ENCODE data around the gene EIF3A.

The EIF3A gene

DNA sequence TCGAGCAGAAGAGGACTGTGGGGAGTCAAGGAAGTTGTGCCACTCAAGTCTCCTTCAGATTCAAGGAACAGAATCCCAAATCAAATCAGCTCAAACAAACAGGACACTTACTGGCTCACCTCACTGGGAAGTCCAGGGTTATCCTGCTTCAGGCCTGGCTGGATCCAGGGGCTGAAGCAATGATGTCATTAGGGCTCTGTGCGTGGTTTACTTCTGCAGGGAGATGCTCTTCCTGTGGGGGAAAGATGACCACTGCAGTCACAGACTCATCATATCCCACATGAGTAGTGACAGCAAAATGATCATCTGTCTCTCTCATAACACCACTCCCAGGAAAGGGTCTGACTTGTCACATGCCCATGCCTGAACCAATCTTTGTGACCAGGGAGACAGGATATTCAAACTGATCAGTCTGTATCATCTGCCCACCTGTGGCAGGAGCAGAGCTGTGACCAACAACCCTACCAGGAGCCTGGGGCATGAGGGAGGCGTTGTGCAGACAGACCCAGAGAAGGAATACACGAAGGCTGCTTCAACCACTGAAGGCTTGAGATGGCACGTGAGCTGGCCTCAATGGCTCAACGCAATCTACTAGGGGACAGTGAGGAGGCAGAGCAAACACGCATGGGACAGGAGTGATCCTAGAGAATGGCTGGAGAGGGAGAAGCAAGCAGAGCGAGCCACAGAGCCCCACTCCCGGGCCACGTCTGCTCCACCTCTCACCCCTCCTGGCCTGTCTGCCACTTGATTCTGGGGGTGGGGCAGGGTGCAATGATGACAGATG, 78.7 kb downstream of the EIF3A start:
- no peak for DNase-seq

DNA sequence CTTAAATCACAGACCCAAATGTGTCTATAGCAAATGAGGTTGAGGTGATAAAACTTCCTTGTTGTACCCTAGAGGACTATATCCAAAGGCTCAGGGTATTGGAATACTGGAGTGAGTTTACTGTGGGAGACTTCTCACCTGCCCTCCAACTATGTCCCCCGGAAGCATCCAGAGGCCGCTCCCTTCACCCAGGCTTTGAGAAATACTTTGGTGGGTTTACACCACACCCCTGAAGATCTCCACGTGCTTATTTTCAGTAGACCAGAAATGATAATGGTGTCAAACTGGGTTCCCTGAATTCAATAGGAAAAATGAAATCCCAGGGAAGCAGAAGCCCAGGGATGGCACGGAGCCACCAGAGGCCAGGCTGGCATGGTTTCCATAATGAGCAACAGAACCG, 82.4 kb downstream of the EIF3A start:
- no peak for DNase-seq

DNA sequence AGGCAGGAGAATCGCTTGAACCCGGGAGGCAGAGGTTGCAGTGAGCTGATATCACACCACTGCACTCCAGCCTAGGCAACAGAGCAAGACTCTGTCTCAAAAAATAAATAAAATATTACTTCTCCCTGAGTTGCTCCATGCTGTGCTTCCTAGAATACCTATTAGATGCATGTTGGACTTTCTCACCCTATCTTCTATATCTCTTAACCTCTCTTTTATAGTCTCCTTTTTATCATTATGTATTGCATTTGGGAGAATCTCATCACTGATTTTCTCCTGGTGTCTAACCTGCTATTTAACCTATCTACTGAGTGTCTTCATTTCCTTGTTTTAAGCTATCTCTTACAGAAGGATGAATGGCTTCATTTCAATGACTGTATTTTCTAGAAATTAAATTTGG, 83.2 kb downstream of the EIF3A start:
- DNase-seq = no peak

DNA sequence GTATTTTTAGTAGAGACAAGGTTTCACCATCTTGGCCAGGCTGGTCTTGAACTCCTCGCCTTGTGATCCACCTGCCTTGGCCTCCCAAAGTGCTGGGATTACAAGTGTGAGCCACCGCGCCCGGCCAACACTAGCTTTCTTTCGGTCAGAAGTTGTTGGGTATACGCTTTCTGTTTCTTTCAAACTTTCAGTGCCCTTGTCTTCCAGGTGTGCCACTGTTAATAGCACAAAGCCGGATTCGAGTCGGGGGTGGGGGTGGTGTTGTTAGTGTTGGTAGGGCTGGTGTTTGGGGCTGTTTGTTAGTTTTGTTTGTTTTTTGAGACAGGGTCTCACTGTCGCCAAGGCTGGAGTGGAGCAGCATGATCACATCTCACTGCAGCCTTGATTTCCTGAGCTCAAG, 84.9 kb downstream of the EIF3A start:
- no peak for DNase-seq

DNA sequence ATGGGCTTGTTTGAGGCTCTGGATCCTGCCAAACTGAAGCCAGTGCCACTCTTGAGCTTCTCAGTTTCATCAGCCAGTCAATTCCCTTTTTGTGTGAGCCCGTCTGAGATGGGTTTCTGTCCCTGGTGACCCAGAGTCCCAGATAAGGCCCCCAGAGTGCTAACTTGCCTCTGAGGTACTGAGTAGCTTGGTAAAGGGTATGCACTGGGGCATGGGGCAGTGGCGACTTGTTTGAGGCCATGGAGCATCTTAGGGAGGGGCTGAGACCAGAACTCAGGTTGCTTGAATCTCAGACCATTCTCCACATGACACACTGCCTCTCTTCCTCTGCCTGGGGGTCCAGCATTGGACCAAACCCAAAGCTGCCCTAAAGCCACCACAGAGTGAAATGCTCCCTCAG, 86.3 kb downstream of the EIF3A start:
- DNase-seq = no peak

DNA sequence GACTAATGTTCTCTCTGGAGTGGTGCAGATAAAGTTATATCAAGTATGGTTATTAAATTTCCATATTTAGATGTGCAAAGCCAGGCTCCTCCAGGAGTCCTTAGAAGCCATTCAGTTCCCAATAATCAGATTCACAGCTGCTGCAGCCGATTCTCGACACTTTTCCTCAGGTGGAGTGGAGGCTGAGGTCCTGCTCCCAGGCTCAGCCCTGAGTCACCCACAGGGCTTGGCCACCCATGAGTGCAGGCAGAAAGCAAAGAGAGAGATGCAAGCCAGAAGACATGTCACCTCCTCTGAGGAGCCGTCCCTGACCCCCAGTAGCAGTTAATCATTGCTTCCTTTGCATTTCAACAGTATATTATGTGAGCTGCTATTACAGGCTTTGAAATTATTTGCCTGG, 87.4 kb downstream of the EIF3A start:
- no peak for DNase-seq

DNA sequence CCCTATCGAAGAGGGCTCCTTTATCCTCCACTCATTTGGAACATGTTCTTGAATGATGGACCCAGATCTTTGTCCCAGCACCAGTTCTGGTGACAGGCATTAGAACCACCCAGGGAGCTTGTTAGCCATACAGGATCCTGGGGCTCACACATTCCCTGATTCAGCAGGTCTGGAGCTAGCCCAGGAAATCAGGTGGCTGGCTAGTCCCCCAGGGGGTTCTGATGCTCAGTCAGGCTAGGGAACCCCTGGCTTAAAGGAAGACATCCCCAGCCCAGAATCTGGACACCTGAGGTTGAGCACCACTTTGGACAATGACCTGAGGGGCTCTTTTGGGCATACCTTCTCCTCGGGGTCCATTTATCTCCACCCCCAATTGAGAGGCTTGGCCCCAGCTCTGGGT, 88.1 kb downstream of the EIF3A start:
- no peak for DNase-seq

DNA sequence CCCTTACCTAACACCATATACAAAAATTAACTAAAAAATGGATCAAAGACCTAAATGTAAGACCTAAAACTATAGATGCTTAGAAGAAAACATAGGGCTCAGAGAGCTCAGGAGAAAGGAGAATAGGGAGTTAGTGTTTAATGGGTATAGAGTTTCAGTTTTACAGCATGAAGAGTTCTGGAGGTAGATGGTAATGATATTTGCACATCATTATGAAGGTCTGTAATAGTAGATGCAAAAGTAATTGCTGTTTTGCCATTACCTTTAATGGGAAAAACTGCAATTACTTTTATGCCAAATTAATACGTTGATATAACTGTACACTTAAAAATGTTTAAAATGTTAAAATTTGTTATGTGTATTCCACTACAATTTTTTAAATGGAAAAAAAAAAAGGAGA, 90.3 kb downstream of the EIF3A start:
- DNase-seq = no peak

DNA sequence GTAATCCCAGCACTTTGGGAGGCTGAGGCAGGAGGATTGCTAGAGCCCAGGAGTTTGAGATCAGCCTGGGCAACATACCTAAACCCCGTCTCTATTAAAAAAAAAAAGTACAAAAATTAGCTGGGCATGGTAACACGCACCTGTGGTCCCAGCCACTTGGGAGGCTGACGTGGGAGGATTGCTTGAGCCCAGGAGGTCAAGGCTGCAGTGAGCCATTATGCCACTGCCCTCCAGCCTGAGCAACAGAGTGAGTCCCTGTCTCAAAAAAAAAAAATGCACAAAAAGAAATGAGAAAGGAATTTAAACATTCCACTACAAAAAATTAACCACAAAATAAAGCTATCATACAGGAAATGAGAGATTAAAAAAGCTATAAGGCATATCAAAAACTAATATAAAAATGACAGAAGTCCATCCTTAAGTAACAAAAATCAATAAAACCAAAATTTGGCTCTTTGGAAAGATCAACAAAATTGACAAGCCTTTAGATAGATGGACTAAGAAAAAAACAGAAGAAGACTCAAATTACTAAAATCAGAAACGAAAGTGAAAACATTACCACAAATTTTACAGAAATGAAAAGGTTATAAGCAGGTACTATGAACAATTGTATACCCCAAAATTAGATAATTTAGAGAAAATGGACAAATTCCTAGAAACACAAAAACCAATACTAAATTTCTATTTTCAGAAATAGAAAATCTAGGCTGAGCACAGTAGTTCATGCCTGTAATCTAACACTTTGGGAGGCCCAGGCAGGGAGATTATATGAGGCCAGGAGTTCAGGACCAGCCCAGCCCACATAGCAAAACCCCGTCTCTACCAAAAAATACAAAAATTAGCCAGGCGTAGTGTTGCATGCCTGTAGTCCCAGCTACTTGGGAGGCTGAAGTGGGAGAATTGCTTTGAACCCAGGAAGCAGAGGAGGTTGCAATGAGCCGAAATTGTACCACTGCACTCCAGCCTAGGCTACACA, 93.5 kb downstream of the EIF3A start:
- DNase-seq = peak in 1 of 5 experiments; percentile 37

DNA sequence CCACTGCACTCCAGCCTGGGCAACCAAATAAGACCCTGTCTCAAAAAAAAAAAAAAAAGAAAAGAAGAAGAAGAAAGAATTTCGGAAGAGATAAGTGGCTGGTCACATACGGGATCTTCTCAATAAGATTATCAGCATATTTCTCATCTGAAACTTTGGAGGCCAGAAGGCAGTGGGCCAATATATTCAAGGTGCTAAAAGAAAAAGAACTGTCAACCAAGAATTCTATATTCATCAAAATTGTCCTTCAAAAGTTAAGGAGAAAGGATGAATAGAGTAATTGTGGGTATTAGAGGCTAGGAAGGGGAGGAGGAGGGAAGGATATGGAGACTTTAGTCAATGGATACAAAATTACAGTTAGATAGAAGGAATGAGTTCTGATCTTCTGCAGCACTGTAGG, 95.0 kb downstream of the EIF3A start:
- no peak for DNase-seq

Measured in T-helper 2 cell (primary cell).